ENCODE results near the gene HSPA6.
"Not testable (repeated sequence)": the region's sequence is repeated elsewhere in the genome, so short reads cannot be mapped to it uniquely, and the experiment has no call there.

Gene HSPA6

DNA sequence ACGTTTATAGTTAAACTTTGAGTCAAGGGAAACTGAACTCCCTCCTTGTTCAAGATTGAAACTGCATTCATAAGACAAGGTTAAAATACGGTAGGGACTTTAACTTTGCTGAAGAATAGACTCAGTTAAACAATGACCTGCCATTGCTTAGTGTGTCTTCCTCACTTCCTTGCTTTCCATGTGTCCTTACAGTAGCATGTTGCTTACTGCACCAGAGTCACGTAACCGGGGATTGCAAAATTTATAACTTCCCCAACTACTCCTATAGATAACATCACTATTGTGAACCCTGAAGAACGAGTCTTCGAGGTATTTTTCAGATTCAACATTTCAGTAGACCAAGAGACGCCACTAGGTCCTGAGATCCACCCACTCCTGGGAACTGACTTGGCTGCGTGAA is 47.4 kb downstream of the HSPA6 start:
- not testable (repeated sequence) for H3K9ac ChIP-seq (ENCODE audit: low read depth, low read length, poor library complexity); H4K91ac ChIP-seq (ENCODE audit: low read depth, low read length, poor library complexity); DNase-seq (ENCODE audit: low spot score); H3K4me2 ChIP-seq (ENCODE audit: insufficient read depth, low read length, poor library complexity, severe bottlenecking); H3K27me3 ChIP-seq (ENCODE audit: control insufficient read depth in 3 of 3, insufficient read depth in 3 of 3, low read depth in 1 of 3, low read length in 3 of 3); H3K23ac ChIP-seq (ENCODE audit: low read depth, low read length, poor library complexity); H3K14ac ChIP-seq (ENCODE audit: low read length); H2BK12ac ChIP-seq (ENCODE audit: low read length); H3K4me1 ChIP-seq (ENCODE audit: control insufficient read depth in 2 of 2, insufficient read depth in 1 of 2, low read depth in 1 of 2, low read length in 2 of 2); H4K8ac ChIP-seq (ENCODE audit: low read depth, low read length); H3K27ac ChIP-seq (replicated peaks; ENCODE audit: low read length); H2BK5ac ChIP-seq (ENCODE audit: low read length); H3K18ac ChIP-seq (ENCODE audit: low read length); H2AFZ ChIP-seq (ENCODE audit: low read length); H2BK15ac ChIP-seq (ENCODE audit: low read length); H3K4ac ChIP-seq (ENCODE audit: low read length); H2AK5ac ChIP-seq (ENCODE audit: low read depth, low read length); H3K4me3 ChIP-seq (ENCODE audit: low read length in 2 of 2); H3K9me3 ChIP-seq (replicated peaks in 1 of 2; ENCODE audit: control insufficient read depth in 2 of 2, insufficient read depth in 1 of 2, low read depth in 1 of 2, low read length in 2 of 2); H3K36me3 ChIP-seq (replicated peaks in 1 of 2; ENCODE audit: control insufficient read depth in 2 of 2, insufficient read depth in 2 of 2, low read length in 2 of 2); H2BK120ac ChIP-seq (ENCODE audit: low read depth, low read length); H3K79me1 ChIP-seq (ENCODE audit: low read depth, low read length)
- WGBS, 2 donors (ENCODE audit: extremely low coverage in 2 of 2, insufficient read length in 2 of 2, insufficient replicate concordance in 1 of 2), result no CpG with 5 or more reads among the region's 8 CpGs
